GM13976 (cell line): Measurements from ENCODE around the gene NEUROG1.
"Not testable (repeated sequence)": the region's sequence is repeated elsewhere in the genome, so short reads cannot be mapped to it uniquely, and the experiment has no call there.

Experiments
- DNase-seq: peaks from one replicate; pipeline ENCODE4 v3.0.0; 2012; ENCODE audit warnings: low spot score
- CTCF ChIP-seq: IDR thresholded peaks from 2 replicates; pipeline ENCODE4 v1.5.1; 2012; ENCODE audit warnings: borderline replicate concordance, mild to moderate bottlenecking; ENCODE audit not compliant: insufficient read depth; ENCODE audit errors: extremely low read depth, missing control alignments, control extremely low read depth
- in situ Hi-C: fragments of 300-500 bp; cut with MboI; formaldehyde crosslinking; loops from one replicate; pipeline ENCODE4 v1.12.0; 2022; ENCODE audit warnings: low sequenced_read_pairs, mixed read lengths, inconsistent platforms; ENCODE audit not compliant: unreplicated experiment

Gene NEUROG1

DNA sequence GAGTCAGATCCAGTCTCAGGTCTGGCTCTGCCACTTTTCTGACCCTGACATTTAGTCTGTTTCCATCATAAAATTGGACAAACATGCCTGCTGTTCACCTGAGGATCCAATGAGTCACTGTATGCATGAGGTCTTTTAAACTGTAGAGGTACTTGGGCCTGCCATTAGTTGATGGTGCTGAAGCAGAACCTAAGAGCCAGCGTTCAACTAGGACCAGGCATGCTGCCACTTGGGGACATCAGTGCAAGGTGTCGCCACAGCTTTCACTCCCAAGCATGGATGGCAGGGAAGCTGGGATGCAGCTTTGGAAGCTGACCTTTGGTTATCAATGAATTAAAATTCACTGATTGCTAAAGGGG lies 37.1 kb downstream of the NEUROG1 start:
- in situ Hi-C loops: no loop called here
- DNase-seq: no peak
- TF ChIP-seq CTCF: no peak

DNA sequence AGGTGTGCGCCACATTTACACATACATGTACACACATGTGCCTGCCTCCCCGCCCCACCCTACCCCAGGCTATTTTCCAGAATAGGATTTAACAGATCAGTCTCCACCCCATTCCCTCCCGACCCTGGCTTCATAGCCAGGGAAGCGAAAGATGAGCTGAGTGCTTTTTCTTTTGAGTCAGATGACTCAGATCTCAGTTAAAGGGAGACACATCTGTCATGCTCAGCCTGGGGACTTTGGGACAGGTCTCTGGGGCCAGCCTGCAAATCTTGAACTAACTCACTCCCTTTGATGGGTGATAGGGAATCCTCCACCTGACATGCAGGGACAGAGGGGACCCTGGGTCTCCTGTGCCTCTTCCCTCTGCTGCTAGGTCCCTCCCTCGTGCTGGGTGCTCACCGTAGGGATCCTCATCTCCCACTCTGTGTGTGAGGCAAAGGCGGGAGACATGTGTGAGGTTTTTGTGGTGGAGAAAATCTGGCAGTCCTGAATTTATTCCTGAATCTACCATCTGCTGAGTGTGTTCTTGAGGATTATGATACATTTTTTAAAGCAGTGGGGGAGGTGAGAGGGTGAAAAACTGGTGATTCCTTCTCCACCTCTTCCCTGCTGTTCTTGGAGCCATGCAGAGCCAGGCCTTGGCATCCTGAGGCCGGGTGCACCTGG lies 37.7 kb downstream of the NEUROG1 start:
- in situ Hi-C loops: no loop called here
- no peak for DNase-seq
- TF ChIP-seq CTCF: no peak

- DNase-seq, in situ Hi-C loops: not testable (repeated sequence)
Measured at GRCh38 chr5:135495531-135495930, 40.2 kb downstream of the NEUROG1 start.

DNA sequence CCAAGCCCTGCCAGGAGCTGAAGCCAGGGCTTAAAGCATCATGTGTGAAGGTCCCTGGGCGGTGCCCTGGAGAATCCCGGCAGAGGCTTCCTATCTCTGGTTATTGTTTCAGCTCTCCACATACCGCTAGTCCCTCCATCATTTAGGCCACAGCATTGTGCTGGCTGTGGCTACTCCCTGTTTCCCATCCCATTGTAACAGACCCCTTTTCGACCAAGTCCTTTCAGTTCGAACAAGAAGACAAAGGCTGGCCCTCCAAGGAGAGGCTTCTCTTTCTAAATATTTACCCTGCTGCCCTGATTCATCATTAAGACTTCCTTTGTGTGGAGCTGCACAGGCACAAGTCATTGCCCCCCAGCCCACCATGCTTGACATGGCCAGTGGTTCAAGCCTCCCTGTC lies 41.6 kb downstream of the NEUROG1 start:
- TF ChIP-seq CTCF: no peak
- in situ Hi-C loops: no loop called here
- no peak for DNase-seq

GRCh38 chr5:135493406-135494180 lies 42.2 kb downstream of the NEUROG1 start:
- in situ Hi-C loops: no loop called here
- DNase-seq: no peak
- no peak for TF ChIP-seq CTCF

DNA sequence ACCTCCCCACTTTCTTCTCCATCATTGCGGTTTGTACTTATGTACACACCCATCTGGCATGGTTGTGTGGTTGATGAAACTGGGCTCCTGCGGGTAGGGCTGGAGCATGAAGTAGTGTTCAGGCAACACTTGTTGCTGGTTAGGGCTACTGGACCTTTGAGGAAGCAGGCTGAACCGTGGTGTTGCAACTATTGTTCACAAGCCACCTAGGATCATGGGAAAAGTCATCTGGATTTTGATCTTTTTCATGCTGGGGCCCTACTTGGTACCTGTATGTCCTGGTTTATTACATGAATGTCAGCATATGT lies 43.5 kb downstream of the NEUROG1 start:
- in situ Hi-C loops: no loop called here
- no peak for DNase-seq
- no peak for TF ChIP-seq CTCF

DNA sequence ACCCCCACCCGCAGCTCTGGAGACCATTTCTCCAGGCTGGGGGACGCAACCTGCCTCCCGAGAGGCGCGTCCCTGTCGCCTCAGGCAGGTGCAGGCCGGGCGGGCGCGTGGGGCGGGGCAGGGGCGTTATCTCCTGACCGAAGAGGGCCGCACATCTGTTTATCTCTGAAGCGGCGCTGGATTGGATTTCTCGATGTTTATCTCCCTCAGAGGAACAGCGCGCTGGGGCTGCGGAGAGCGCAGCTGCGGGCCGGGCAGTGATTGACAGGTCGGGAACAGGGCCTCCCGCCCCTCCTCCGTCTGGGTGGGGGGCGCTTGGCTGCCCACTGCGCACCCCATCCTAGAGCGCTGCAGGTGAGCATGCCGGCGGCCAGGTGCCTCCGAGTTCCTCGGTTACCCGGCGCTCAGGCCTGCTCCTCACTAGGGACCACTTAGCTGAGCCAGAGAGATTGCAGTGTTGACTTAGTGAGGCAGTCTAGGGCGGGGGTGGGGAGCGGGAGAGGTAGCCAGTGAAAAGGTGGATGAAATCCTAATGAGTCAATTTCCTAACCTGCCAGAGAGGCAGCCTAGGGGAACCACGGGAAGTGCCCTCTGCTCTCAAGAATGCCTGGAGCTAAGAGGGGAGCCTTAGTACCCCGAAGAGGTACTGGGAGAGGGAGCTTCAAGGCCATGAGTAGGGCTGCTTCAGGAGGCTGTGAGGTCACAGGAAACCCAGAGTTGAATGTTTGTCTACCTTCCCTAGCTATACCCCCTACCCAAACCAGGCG lies 44.0 kb downstream of the NEUROG1 start:
- in situ Hi-C loops: no loop called here
- no peak for DNase-seq
- TF ChIP-seq CTCF: no peak
